Measurements from ENCODE around the gene MAP1LC3B.

- TF ChIP-seq CTCF (IDR thresholded peaks at IDR 0.05) (no peak), EZH2phosphoT487 (IDR thresholded peaks at IDR 0.05) (no peak)
Observed at GRCh38 chr16:87411375-87412271, 19.5 kb downstream of the MAP1LC3B start.
